Measurements from ENCODE around the gene PRDM16. TPM values are rescaled to one million over a fixed set of nuclear protein-coding genes. Genes with fewer than 3 reads are reported as not detected.

The PRDM16 gene
- total and polyA plus RNA-seq, 2 experiments from 2014 or later: 0.14 to 0.16 TPM

DNA sequence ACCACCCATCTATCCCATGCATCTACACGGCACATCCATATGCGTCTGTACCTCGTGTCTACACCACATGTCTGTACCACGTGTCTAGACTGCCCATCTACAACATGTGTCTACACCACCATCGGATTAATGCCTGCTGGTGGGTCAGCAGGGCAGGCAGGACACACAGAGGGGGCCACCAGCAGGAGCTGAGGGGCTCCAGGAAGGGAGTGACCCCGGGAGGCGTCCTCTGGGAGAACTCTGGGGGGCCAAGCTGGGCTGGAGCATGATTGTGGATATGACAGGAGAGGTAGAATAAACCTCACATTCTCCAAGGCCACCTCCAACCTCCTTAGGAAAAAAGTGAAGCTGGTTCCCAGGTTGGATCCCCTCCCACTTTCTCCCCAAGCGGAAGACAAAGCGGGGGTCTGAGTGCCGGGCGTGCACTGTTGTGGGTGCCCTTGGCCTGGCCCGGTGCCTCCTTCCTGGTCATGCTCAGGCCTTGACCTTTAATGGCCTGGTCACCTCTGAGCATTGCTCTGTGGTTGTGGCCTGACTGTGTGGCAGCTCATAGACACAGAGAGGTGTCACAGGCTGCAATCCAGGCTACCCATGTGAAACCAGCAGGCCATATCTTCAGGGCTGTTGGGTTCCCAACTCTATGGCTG is 48.6 kb upstream of the PRDM16 start (continued):
- TF ChIP-seq, protein P1, sequence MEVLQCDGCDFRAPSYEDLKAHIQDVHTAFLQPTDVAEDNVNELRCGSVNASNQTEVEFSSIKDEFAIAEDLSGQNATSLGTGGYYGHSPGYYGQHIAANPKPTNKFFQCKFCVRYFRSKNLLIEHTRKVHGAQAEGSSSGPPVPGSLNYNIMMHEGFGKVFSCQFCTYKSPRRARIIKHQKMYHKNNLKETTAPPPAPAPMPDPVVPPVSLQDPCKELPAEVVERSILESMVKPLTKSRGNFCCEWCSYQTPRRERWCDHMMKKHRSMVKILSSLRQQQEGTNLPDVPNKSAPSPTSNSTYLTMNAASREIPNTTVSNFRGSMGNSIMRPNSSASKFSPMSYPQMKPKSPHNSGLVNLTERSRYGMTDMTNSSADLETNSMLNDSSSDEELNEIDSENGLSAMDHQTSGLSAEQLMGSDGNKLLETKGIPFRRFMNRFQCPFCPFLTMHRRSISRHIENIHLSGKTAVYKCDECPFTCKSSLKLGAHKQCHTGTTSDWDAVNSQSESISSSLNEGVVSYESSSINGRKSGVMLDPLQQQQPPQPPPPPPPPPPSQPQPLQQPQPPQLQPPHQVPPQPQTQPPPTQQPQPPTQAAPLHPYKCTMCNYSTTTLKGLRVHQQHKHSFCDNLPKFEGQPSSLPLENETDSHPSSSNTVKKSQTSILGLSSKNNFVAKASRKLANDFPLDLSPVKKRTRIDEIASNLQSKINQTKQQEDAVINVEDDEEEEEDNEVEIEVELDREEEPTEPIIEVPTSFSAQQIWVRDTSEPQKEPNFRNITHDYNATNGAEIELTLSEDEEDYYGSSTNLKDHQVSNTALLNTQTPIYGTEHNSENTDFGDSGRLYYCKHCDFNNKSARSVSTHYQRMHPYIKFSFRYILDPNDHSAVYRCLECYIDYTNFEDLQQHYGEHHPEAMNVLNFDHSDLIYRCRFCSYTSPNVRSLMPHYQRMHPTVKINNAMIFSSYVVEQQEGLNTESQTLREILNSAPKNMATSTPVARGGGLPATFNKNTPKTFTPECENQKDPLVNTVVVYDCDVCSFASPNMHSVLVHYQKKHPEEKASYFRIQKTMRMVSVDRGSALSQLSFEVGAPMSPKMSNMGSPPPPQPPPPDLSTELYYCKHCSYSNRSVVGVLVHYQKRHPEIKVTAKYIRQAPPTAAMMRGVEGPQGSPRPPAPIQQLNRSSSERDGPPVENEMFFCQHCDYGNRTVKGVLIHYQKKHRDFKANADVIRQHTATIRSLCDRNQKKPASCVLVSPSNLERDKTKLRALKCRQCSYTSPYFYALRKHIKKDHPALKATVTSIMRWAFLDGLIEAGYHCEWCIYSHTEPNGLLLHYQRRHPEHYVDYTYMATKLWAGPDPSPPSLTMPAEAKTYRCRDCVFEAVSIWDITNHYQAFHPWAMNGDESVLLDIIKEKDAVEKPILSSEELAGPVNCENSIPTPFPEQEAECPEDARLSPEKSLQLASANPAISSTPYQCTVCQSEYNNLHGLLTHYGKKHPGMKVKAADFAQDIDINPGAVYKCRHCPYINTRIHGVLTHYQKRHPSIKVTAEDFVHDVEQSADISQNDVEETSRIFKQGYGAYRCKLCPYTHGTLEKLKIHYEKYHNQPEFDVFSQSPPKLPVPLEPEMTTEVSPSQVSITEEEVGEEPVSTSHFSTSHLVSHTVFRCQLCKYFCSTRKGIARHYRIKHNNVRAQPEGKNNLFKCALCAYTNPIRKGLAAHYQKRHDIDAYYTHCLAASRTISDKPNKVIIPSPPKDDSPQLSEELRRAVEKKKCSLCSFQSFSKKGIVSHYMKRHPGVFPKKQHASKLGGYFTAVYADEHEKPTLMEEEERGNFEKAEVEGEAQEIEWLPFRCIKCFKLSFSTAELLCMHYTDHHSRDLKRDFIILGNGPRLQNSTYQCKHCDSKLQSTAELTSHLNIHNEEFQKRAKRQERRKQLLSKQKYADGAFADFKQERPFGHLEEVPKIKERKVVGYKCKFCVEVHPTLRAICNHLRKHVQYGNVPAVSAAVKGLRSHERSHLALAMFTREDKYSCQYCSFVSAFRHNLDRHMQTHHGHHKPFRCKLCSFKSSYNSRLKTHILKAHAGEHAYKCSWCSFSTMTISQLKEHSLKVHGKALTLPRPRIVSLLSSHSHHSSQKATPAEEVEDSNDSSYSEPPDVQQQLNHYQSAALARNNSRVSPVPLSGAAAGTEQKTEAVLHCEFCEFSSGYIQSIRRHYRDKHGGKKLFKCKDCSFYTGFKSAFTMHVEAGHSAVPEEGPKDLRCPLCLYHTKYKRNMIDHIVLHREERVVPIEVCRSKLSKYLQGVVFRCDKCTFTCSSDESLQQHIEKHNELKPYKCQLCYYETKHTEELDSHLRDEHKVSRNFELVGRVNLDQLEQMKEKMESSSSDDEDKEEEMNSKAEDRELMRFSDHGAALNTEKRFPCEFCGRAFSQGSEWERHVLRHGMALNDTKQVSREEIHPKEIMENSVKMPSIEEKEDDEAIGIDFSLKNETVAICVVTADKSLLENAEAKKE (CRISPR knock-in tag; IDR thresholded peaks at IDR 0.05): no peak
- TF ChIP-seq CTCF (conservative IDR thresholded peaks at IDR 0.05; ENCODE audit: low read depth in 2 of 2): no peak

DNA sequence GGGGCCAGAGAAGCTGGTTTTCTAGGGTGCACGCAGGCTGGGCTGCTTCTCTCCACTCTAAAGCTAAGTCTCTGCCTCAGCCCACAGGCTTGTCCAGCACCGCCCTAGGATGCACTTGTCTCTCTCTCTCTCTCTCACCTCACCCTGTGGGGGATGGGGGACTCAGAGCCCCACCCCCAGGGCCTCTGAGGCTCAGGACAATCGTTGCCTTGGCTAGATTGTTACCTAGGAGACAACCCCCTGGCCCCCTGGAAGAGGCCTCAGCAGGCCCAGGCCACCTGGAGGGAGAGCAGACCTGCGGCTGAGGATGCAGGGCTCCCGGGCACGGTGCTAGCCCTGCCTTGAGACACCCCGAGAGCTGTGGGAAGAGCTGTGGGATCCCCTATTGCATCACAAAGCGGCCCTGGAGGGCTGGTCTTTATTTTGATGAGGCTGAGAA is 47.8 kb upstream of the PRDM16 start, which contains the start of gene ACTRT2:
Gene ACTRT2 (plus strand): TSS at position 235 of the 439 bp plus-strand sequence. CDS start 220 bp downstream, outside the sequence.
- H3K4me2 ChIP-seq: no peak within 1 kb of the TSS
- Mint-ChIP-seq H3K27me3 (ENCODE audit: insufficient read depth, low read depth, poor library complexity) (peaks cover 14% of the 10 kb centered on the region), H3K4me1 (peaks cover 10% of the 10 kb centered on the region; the same call in 2 of the 3 replicates), H3K9me3 (peaks cover 9% of the 10 kb centered on the region), H3K36me3 (ENCODE audit: low read depth) (no peaks in the 10 kb centered on the region), H3K4me3 (no peak within 1 kb of the TSS), H3K27ac (no peak within 1 kb of the TSS)
- no peaks in the 10 kb centered on the region; the same call in 1 of the 2 replicates for H3K4me1 ChIP-seq (ENCODE audit: insufficient read depth)
- no peak within 1 kb of the TSS for H2AFZ ChIP-seq
- no peaks in the 10 kb centered on the region for H3K9me2 ChIP-seq (ENCODE audit: insufficient read depth)
- no peaks in the 10 kb centered on the region for H3K79me2 ChIP-seq (replicated peaks; ENCODE audit: insufficient read depth)
- no peaks in the 10 kb centered on the region for H4K20me1 ChIP-seq (replicated peaks; ENCODE audit: insufficient read depth)
- ATAC-seq: peak; percentile 82
- H3K4me3 ChIP-seq: no peak within 1 kb of the TSS
- H3K36me3 ChIP-seq (ENCODE audit: insufficient read depth): no peaks in the 10 kb centered on the region
- no peak within 1 kb of the TSS for H3K27ac ChIP-seq (ENCODE audit: low read depth)
- no peak for DNase-seq (ENCODE audit: low spot score)
- H3F3A ChIP-seq (replicated peaks; ENCODE audit: low read depth): no peaks in the 10 kb centered on the region
- no peaks in the 10 kb centered on the region for H3K27me3 ChIP-seq (ENCODE audit: insufficient read depth)
- no peak for TF ChIP-seq REST (IDR thresholded peaks at IDR 0.05; ENCODE audit: unreplicated experiment)
- TF ChIP-seq JUNB (IDR thresholded peaks at IDR 0.05; ENCODE audit: unreplicated experiment): no peak
- TF ChIP-seq EZH2 (IDR thresholded peaks at IDR 0.05; ENCODE audit: low read depth, unreplicated experiment): no peak
- no peak for TF ChIP-seq CREB1 (CRISPR knock-in tag; IDR thresholded peaks at IDR 0.05; ENCODE audit: low read depth)
- no peak for TF ChIP-seq NANOG (IDR thresholded peaks at IDR 0.05; ENCODE audit: borderline replicate concordance)

Measured in GM23338 (cell line).